Jurkat, Clone E6-1 (cell line): ENCODE measurements around the gene CYP4F11. TPM values are rescaled to one million over a fixed set of nuclear protein-coding genes. Genes with fewer than 3 reads are reported as not detected.
"Not testable (repeated sequence)": the region's sequence is repeated elsewhere in the genome, so short reads cannot be mapped to it uniquely, and the experiment has no call there.

Source experiments
- DNase-seq: peaks from one replicate; pipeline ENCODE4 v3.0.0-alpha.2; 2011; ENCODE audit warnings: low read depth, low spot score
- H3K4me3 ChIP-seq: 2 replicates; pipeline ENCODE4 v1.5.1; 2011; ENCODE audit warnings: mild to moderate bottlenecking, low read length, control low read depth, moderate library complexity
- polyA plus RNA-seq: library from polyadenylated mRNA; unstranded; fragments of >200 nt; gene quantifications from one replicate; pipeline ENCODE4 v1.2.1, GENCODE V29; 2012; ENCODE audit warnings: missing spikeins; ENCODE audit not compliant: insufficient read length, insufficient read depth

CYP4F11 gene
- polyA plus RNA-seq, result not detected

GRCh38 chr19:15934332-15935078 is at the start of gene CYP4F11:
Gene CYP4F11, minus strand, starts transcription at chr19:15934529. Its CDS starts 121 bp downstream, at chr19:15934408.
- no peak for DNase-seq
- no peak within 1 kb of the TSS for H3K4me3 ChIP-seq

GRCh38 chr19:15979293-15979692 is 45.0 kb upstream of the CYP4F11 start:
- DNase-seq, result no peak
- H3K4me3 ChIP-seq, result no peak overlapping the region

- H3K4me3 ChIP-seq, result no peak overlapping the region
- DNase-seq, result no peak
Measured at GRCh38 chr19:15977690-15978089, 43.4 kb upstream of the CYP4F11 start.

- no peak for DNase-seq
- H3K4me3 ChIP-seq, result no peak overlapping the region
Measured at GRCh38 chr19:15976836-15977689, 42.7 kb upstream of the CYP4F11 start.

- DNase-seq, result no peak
- H3K4me3 ChIP-seq, result no peak overlapping the region
Measured at GRCh38 chr19:15974856-15975255, 40.5 kb upstream of the CYP4F11 start.

GRCh38 chr19:15972043-15972442 is 37.7 kb upstream of the CYP4F11 start:
- not testable (repeated sequence) for DNase-seq, H3K4me3 ChIP-seq

GRCh38 chr19:15971224-15971780 is 37.0 kb upstream of the CYP4F11 start:
- no peak overlapping the region for H3K4me3 ChIP-seq
- DNase-seq, result no peak

GRCh38 chr19:15964231-15964630 is 29.9 kb upstream of the CYP4F11 start:
- no peak for DNase-seq
- no peak overlapping the region for H3K4me3 ChIP-seq

GRCh38 chr19:15962319-15962718 is 28.0 kb upstream of the CYP4F11 start:
- H3K4me3 ChIP-seq, result no peak overlapping the region
- DNase-seq, result no peak

- no peak overlapping the region for H3K4me3 ChIP-seq
- DNase-seq, result no peak
Measured at GRCh38 chr19:15954820-15955219, 20.5 kb upstream of the CYP4F11 start.

- no peak within 1 kb of the TSS for H3K4me3 ChIP-seq
- DNase-seq, result no peak
Measured at GRCh38 chr19:15948223-15949058, 14.1 kb upstream of the CYP4F11 start, which contains the start of gene OR10H4. Gene OR10H4, plus strand, starts transcription at chr19:15949008. Its CDS starts 0 bp downstream, at chr19:15949008.

- DNase-seq, result no peak
- no peak overlapping the region for H3K4me3 ChIP-seq
Measured at GRCh38 chr19:15945301-15945700, 11.0 kb upstream of the CYP4F11 start.

- DNase-seq, result no peak
- H3K4me3 ChIP-seq, result no peak overlapping the region
Measured at GRCh38 chr19:15944401-15944800, 10.1 kb upstream of the CYP4F11 start.

- DNase-seq, result no peak
- H3K4me3 ChIP-seq, result no peak overlapping the region
Measured at GRCh38 chr19:15937771-15938170, 3.4 kb upstream of the CYP4F11 start.

- no peak overlapping the region for H3K4me3 ChIP-seq
- DNase-seq, result no peak
Measured at GRCh38 chr19:15936950-15937349, 2.6 kb upstream of the CYP4F11 start.

GRCh38 chr19:15936173-15936572 is 1.8 kb upstream of the CYP4F11 start:
- no peak for DNase-seq

GRCh38 chr19:15935167-15935702 is 906 bp upstream of the CYP4F11 start:
- no peak for DNase-seq
- no peak overlapping the region for H3K4me3 ChIP-seq

More at GRCh38 chr19:15936173-15936572, 1.8 kb upstream of the CYP4F11 start:
- no peak overlapping the region for H3K4me3 ChIP-seq

- DNase-seq, H3K4me3 ChIP-seq: not testable (repeated sequence)
Measured at GRCh38 chr19:15933761-15934331, 483 bp downstream of the CYP4F11 start.
